RWPE2 (cell line): ENCODE data around the gene DDAH1.
A peak's percentile ranks its signal among the peaks of the same experiment; 100 is the strongest.

Source experiments
- ATAC-seq: fragments of 200-7000 bp; cut with Tn5 transposase; 3 replicates; pipeline ENCODE4 v1.9.1; 2021; ENCODE audit warnings: low read depth
- DNase-seq: peaks from one replicate; pipeline ENCODE4 v3.0.0-alpha.2; 2020; ENCODE audit warnings: low spot score
- H3K27ac ChIP-seq: fragments of 450-650 bp; 2 replicates; pipeline ENCODE4 v1.5.1; 2017; ENCODE audit warnings: mild to moderate bottlenecking; ENCODE audit not compliant: poor library complexity, severe bottlenecking
- H3K27me3 ChIP-seq: fragments of 250-450 bp; sonication (Bioruptor Pico); 2 replicates; pipeline ENCODE4 v1.5.1; 2021; ENCODE audit warnings: mild to moderate bottlenecking, moderate library complexity; ENCODE audit not compliant: insufficient read depth, poor library complexity, severe bottlenecking
- H3K36me3 ChIP-seq: fragments of 250-450 bp; sonication (Bioruptor Pico); 2 replicates; pipeline ENCODE4 v1.5.1; 2020; ENCODE audit warnings: low read depth, mild to moderate bottlenecking, moderate library complexity
- H3K4me1 ChIP-seq: fragments of 250-450 bp; sonication (Bioruptor Pico); 2 replicates; pipeline ENCODE4 v1.5.1; 2021; ENCODE audit warnings: mild to moderate bottlenecking, moderate library complexity; ENCODE audit not compliant: insufficient read depth, poor library complexity, severe bottlenecking
- H3K4me3 ChIP-seq: fragments of 250-450 bp; sonication (Bioruptor Pico); 2 replicates; pipeline ENCODE4 v1.5.1; 2021; ENCODE audit warnings: mild to moderate bottlenecking, moderate library complexity; ENCODE audit not compliant: severe bottlenecking
- H3K9me3 ChIP-seq: fragments of 250-450 bp; sonication (Bioruptor Pico); 2 replicates; pipeline ENCODE4 v1.5.1; 2021; ENCODE audit warnings: mild to moderate bottlenecking, moderate library complexity; ENCODE audit not compliant: severe bottlenecking
- TF ChIP-seq, protein P1 (sequence below): fragments of 450-650 bp; IDR thresholded peaks from one replicate; pipeline ENCODE4 v1.5.1; 2017; ENCODE audit warnings: mild to moderate bottlenecking, moderate library complexity; ENCODE audit not compliant: poor library complexity, severe bottlenecking

DDAH1 gene

DNA sequence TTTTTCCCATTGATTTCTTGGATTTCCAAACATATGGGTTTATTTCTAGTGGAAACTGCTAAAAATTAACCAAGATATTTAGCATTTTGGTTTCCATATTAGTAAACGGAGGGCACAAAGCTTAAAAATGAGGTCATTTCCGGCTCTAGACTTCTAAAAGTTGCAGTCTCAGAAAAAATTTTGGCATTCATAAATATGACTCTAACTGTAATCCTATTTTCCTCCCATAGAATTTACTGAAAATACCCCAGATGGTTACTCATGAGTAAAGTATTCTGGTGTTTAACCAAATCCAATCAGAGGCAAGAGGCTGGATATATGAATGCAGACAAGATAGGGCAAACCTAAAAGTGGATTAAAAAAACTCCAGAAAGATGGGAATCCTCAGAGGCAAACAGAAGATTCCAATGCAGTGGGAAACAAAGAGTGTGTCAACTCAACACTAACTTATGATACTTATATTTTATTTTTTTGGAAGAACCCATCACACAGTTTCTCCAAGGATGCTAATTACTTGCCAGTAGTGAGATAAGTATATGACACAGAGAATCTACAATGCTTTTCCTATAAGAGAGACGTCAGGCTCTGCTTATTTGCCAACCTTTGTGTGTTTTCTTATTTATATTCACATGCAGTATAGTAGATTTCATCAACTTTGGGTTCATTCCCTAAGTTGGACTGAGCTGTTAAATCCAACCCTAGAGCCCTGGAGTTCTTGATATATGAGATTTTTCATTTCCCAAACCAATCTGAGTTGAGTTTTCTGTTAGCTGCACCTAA, 98.4 kb downstream of the DDAH1 start:
- peaks cover 15% of the 10 kb centered on the region for H3K4me1 ChIP-seq
- DNase-seq (no peak), ATAC-seq (peak; percentile 88)
- TF ChIP-seq, protein P1, sequence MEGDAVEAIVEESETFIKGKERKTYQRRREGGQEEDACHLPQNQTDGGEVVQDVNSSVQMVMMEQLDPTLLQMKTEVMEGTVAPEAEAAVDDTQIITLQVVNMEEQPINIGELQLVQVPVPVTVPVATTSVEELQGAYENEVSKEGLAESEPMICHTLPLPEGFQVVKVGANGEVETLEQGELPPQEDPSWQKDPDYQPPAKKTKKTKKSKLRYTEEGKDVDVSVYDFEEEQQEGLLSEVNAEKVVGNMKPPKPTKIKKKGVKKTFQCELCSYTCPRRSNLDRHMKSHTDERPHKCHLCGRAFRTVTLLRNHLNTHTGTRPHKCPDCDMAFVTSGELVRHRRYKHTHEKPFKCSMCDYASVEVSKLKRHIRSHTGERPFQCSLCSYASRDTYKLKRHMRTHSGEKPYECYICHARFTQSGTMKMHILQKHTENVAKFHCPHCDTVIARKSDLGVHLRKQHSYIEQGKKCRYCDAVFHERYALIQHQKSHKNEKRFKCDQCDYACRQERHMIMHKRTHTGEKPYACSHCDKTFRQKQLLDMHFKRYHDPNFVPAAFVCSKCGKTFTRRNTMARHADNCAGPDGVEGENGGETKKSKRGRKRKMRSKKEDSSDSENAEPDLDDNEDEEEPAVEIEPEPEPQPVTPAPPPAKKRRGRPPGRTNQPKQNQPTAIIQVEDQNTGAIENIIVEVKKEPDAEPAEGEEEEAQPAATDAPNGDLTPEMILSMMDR: no peak
- H3K36me3 ChIP-seq: no peaks in the 10 kb centered on the region
- peak overlapping the region; percentile 69 for H3K27ac ChIP-seq
- no peak overlapping the region for H3K4me3 ChIP-seq
- no peaks in the 10 kb centered on the region for H3K9me3 ChIP-seq
- H3K27me3 ChIP-seq: no peaks in the 10 kb centered on the region

- H3K4me3 ChIP-seq: no peak overlapping the region
- TF ChIP-seq, protein P1: no peak
- H3K27ac ChIP-seq: peak overlapping the region; percentile 69
- no peaks in the 10 kb centered on the region for H3K27me3 ChIP-seq
- DNase-seq (no peak), ATAC-seq (no peak)
- peaks cover 18% of the 10 kb centered on the region for H3K4me1 ChIP-seq
- no peaks in the 10 kb centered on the region for H3K36me3 ChIP-seq
- no peaks in the 10 kb centered on the region for H3K9me3 ChIP-seq
Observed at GRCh38 chr1:85365851-85366250, 99.1 kb downstream of the DDAH1 start.

DNA sequence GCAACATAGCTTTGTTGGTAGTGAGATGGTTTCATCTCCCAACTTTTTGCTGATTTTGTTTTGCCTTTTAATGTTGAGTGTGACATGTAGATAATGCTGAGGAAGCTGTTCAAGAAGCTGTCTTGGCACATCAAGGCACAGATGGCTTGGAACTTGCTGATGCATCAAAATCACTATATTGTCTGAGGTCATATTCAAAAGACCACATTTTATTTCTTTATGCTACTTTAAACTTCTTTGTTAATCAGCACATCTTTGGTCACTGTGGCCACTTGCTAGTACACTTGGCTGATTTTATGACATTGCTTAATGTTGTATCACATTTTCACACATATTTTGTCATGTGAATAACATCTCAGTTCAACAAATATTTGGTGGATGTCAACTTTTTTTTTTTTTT, 101.4 kb downstream of the DDAH1 start:
- no peaks in the 10 kb centered on the region for H3K9me3 ChIP-seq
- H3K27me3 ChIP-seq: no peaks in the 10 kb centered on the region
- H3K27ac ChIP-seq: no peak overlapping the region
- no peaks in the 10 kb centered on the region for H3K36me3 ChIP-seq
- no peak overlapping the region for H3K4me3 ChIP-seq
- no peak for ATAC-seq
- TF ChIP-seq, protein P1: no peak
- H3K4me1 ChIP-seq: peaks cover 29% of the 10 kb centered on the region
- no peak for DNase-seq

DNA sequence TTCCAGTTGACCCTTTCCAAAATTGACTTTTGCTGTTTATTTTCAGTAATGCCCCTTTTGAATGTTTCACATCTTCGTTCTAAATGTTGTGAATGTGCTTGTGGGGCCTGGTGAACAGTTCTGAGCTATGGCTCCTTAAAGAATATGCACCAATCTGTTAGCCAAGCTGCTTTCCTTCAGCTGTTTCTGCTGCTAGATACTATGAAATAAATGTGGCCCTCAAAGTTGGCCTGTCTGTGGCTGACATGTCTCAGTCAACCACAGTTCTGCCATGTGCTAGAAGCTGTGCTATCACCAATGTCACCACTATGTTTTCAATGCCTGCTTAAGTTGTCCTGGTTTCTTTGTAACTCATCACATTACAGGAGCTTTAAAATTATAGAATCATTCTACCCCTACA, 101.9 kb downstream of the DDAH1 start:
- Histone ChIP-seq H3K4me1 (peaks cover 29% of the 10 kb centered on the region), H3K9me3 (no peaks in the 10 kb centered on the region), H3K27me3 (no peaks in the 10 kb centered on the region), H3K36me3 (no peaks in the 10 kb centered on the region), H3K27ac (no peak overlapping the region), H3K4me3 (no peak overlapping the region)
- DNase-seq (no peak), ATAC-seq (no peak)
- TF ChIP-seq, protein P1: no peak

DNA sequence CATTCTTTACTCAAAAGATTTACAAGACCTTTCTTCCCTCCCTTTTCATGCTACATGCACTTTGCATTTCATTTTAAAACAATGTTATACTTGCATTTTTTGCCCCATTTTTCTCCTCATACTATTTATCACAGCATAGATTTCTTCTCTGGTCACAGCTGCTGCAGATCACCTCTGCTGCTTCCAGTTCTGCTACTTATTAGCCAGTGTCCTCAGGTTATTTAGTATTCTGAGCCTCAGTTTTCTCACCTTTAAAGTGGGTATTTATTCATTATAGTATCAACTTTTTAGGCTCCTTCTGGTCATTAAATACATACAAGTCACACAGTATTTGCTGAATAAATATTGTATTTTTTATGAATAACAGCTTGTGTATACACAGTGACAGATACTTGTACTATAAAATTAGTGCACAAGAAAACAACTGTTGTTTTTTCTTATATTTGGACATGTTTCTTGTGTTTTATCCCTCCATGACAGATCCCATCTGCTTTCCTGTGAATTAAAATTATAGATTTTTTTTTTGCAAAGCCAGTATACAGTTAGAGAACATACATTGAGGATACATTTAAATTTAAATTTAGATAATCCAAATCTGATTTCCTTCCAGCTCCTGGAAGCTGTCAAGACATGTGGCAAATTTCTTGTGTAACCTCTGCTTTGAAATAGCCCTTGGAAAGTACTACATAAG, 103.2 kb downstream of the DDAH1 start:
- Histone ChIP-seq H3K27me3 (no peaks in the 10 kb centered on the region), H3K9me3 (no peaks in the 10 kb centered on the region), H3K4me3 (no peak overlapping the region), H3K27ac (peak overlapping the region; percentile 39), H3K4me1 (peaks cover 26% of the 10 kb centered on the region), H3K36me3 (no peaks in the 10 kb centered on the region)
- TF ChIP-seq, protein P1: no peak
- no peak for DNase-seq
- no peak for ATAC-seq
